GM21723 (cell line): ENCODE data around the gene TMEM116.
"Not testable (repeated sequence)": the region's sequence is repeated elsewhere in the genome, so short reads cannot be mapped to it uniquely, and the experiment has no call there.

Experiments used
- ATAC-seq: cut with Tn5 transposase; IDR thresholded peaks from one replicate; pipeline ENCODE4 v1.9.1; 2021; ENCODE audit warnings: mild to moderate bottlenecking, moderate library complexity; ENCODE audit not compliant: unreplicated experiment

TMEM116 gene

GRCh38 chr12:112012775-112013600, at the start of gene TMEM116, which contains the start of gene ERP29:
Gene TMEM116 (minus strand): TSS chr12:112013165. CDS start chr12:112005270, 7,895 bp downstream.
Gene ERP29 (plus strand): TSS chr12:112013426. CDS start chr12:112013466, 40 bp downstream.
- peak; percentile 76 for ATAC-seq

GRCh38 chr12:112061137-112061536, 48.2 kb upstream of the TMEM116 start:
- no peak for ATAC-seq

- no peak for ATAC-seq
Observed at GRCh38 chr12:112049351-112049750, 36.4 kb upstream of the TMEM116 start.

GRCh38 chr12:112046003-112046402, 33.0 kb upstream of the TMEM116 start:
- no peak for ATAC-seq

- not testable (repeated sequence) for ATAC-seq
Observed at GRCh38 chr12:112036614-112037013, 23.6 kb upstream of the TMEM116 start.

- no peak for ATAC-seq
Observed at GRCh38 chr12:112035219-112035785, 22.3 kb upstream of the TMEM116 start.

- ATAC-seq = no peak
Observed at GRCh38 chr12:112032292-112032691, 19.3 kb upstream of the TMEM116 start.

- ATAC-seq = no peak
Observed at GRCh38 chr12:112031472-112031871, 18.5 kb upstream of the TMEM116 start.

- ATAC-seq = no peak
Observed at GRCh38 chr12:112029301-112029700, 16.3 kb upstream of the TMEM116 start.

GRCh38 chr12:112025808-112026375, 12.9 kb upstream of the TMEM116 start:
- ATAC-seq = no peak

- ATAC-seq = no peak
Observed at GRCh38 chr12:112023759-112024396, 10.9 kb upstream of the TMEM116 start.

GRCh38 chr12:112022241-112023016, 9.5 kb upstream of the TMEM116 start:
- no peak for ATAC-seq

- ATAC-seq = no peak
Observed at GRCh38 chr12:112020947-112021457, 8.0 kb upstream of the TMEM116 start.

GRCh38 chr12:112018571-112019237, 5.7 kb upstream of the TMEM116 start:
- ATAC-seq = no peak

GRCh38 chr12:112017041-112017440, 4.1 kb upstream of the TMEM116 start:
- no peak for ATAC-seq

- no peak for ATAC-seq
Observed at GRCh38 chr12:112015938-112016337, 3.0 kb upstream of the TMEM116 start.

GRCh38 chr12:112013601-112014402, 837 bp upstream of the TMEM116 start:
- peak; percentile 30 for ATAC-seq

GRCh38 chr12:112011685-112012084, 1.3 kb downstream of the TMEM116 start:
- ATAC-seq = no peak
